Lower leg skin (tissue), 4 donors: Measurements from ENCODE around the gene USP49. TPM values are rescaled to one million over a fixed set of nuclear protein-coding genes. Genes with fewer than 3 reads are reported as not detected.
A peak's percentile ranks its signal among the peaks of the same experiment; 100 is the strongest.

Source experiments
- DNase-seq, 2 donors: peaks; one replicate each; pipeline ENCODE4 v3.0.0-alpha.2; 2019; ENCODE audit warnings: low spot score in 2 of 2
- H3K4me3 ChIP-seq: fragments of 200-600 bp; sonication (generic); 2 replicates; pipeline ENCODE4 v1.5.1; 2017; ENCODE audit warnings: mild to moderate bottlenecking, low read depth; ENCODE audit not compliant: poor library complexity, severe bottlenecking
- CTCF ChIP-seq, 3 donors: fragments of 450-650 bp; IDR thresholded peaks; one replicate each; pipeline ENCODE4 v1.5.1; 2016; ENCODE audit warnings: antibody characterized with exemption in 3 of 3, mild to moderate bottlenecking in 3 of 3, moderate library complexity in 2 of 3
- POLR2A ChIP-seq, 2 donors: fragments of 450-650 bp; IDR thresholded peaks; one replicate each; pipeline ENCODE4 v1.6.1; 2016 to 2017; ENCODE audit warnings: antibody characterized with exemption in 2 of 2, mild to moderate bottlenecking in 1 of 2, moderate library complexity in 1 of 2
- WGBS, 2 donors: methylation state at CpG; one replicate each; pipeline ENCODE4 v1.1.5; 2018; 5-methylcytosine and 5-hydroxymethylcytosine counted together
- intact Hi-C: fragments of 100-400 bp; cut with DNase I; formaldehyde crosslinking; loops from one replicate; pipeline ENCODE4 v1.15.0; 2023; ENCODE audit warnings: low total_unique reads
- total RNA-seq, 4 donors: library from RNA; depleted of rRNA; stranded (reverse); fragments of >200 nt; gene quantifications; one replicate each; pipeline ENCODE4 v1.1.0, GENCODE V29; 2016

Gene USP49
- total RNA-seq, 4 donors from 2014 or later, result 2.3 to 7.3 (median 3.7) TPM

DNA sequence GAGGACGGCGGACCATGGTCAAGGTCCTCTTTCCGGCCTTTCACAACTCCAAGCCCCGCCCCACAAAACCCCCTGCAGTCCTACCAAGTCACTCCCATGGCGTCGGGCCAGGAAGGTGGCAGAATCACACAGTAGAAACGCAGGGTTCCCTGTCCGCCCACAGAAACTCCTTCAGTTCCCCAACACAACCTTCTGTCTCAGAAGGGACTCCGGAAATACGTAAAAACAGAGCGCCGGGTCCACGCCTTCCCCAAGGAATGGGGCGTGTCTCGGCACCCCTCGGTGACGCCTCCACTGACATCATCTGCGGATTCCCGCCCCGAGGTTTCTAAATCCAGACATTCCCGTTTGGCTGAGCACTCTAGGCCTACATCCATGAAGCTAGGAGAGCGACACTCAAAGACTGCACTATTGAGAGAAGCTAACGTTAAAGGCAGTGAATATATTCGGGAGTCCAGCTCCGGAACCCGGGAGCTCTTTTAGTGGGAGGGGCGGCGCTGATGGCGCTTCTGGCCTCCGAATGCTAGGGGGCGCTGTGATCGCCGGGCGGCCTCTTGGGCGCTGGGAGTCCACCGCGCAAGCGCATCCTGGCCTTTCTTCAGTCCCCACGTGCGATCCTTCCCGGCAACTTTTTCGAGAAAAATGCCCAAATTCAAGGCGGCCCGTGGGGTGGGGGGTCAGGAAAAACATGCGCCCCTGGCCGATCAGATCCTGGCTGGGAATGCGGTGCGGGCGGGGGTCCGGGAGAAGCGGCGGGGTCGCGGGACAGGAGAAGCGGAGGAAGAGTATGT lies 25.9 kb upstream of the USP49 start, which contains the start of the genes BYSL and MED20:
BYSL (plus strand) TSS at position 579 of the 791 bp plus-strand sequence; CDS start at position 643, 64 bp downstream.
MED20 (minus strand) TSS at position 219 of the 791 bp plus-strand sequence; CDS start at position 98, 121 bp downstream.
- WGBS, 2 donors, result 0 to 1% methylated on average over 49 to 55 of the region's 55 CpGs
- TF ChIP-seq POLR2A (IDR thresholded peaks at IDR 0.05) (no peak), CTCF (IDR thresholded peaks at IDR 0.05) (peak in 1 of 3 donors; percentile 90)
- peak within 1 kb of the TSS; percentile 91 for H3K4me3 ChIP-seq
- intact Hi-C loops, result loop anchor here (10.0 kb wide), 1 partner anchor 136 kb away; the partner anchor contains the start of genes PRICKLE4 and TOMM6
- peak; percentile 91 to 98 for DNase-seq

- intact Hi-C loops, result loop anchor here (10.0 kb wide), 1 partner anchor 73 kb away; no protein-coding TSS in a partner anchor
- no peak for DNase-seq
- 27 to 29% methylated on average over 4 of the region's 4 CpGs for WGBS, 2 donors
- TF ChIP-seq POLR2A (IDR thresholded peaks at IDR 0.05), result no peak
- no peak for TF ChIP-seq CTCF (IDR thresholded peaks at IDR 0.05)
- H3K4me3 ChIP-seq, result no peak overlapping the region
These were observed 22.4 kb upstream of the USP49 start for GRCh38 chr6:41917528-41917927.

GRCh38 chr6:41914869-41915530 lies 19.8 kb upstream of the USP49 start:
- H3K4me3 ChIP-seq, result no peak overlapping the region
- 98% methylated on average over 4 of the region's 4 CpGs for WGBS, 2 donors
- TF ChIP-seq CTCF (IDR thresholded peaks at IDR 0.05) (no peak), POLR2A (IDR thresholded peaks at IDR 0.05) (no peak)
- no peak for DNase-seq
- intact Hi-C loops, result loop anchor here (10.0 kb wide), 1 partner anchor 70 kb away; no protein-coding TSS in a partner anchor

- TF ChIP-seq CTCF (IDR thresholded peaks at IDR 0.05) (no peak), POLR2A (IDR thresholded peaks at IDR 0.05) (no peak)
- no peak overlapping the region for H3K4me3 ChIP-seq
- DNase-seq, result no peak
- WGBS, 2 donors, result 90 to 93% methylated on average over 2 of the region's 2 CpGs
- intact Hi-C loops, result loop anchor here (10.0 kb wide), 1 partner anchor 70 kb away; no protein-coding TSS in a partner anchor
These were observed 19.2 kb upstream of the USP49 start for GRCh38 chr6:41914343-41914742.

DNA sequence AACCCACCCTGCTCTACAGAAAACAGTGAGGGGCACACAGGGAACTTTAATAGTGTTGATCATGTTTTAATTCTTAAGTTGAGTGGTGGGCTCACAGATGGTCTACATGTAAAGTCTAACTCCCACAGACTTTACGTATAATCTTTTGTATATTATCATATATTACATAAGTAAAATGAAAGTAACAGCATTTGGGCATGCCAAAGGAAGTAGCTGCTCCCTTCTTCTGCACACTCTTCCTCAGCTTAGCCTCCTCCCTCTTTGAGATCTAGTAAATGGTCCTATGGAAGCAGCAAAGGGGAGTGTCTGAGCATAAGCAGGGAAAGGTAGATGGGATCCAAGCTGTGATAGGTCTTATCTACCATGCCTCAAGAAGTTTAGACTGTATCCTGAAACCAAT lies 14.6 kb upstream of the USP49 start:
- no peak for DNase-seq
- H3K4me3 ChIP-seq, result no peak overlapping the region
- no peak for TF ChIP-seq POLR2A (IDR thresholded peaks at IDR 0.05)
- no peak for TF ChIP-seq CTCF (IDR thresholded peaks at IDR 0.05)
- 88 to 94% methylated on average over 1 of the region's 1 CpG for WGBS, 2 donors
- intact Hi-C loops, result loop anchor here (10.0 kb wide), 1 partner anchor 65 kb away; no protein-coding TSS in a partner anchor
